CMK (cell line): Measurements from ENCODE around the gene CD247.
A peak's percentile ranks its signal among the peaks of the same experiment; 100 is the strongest.

Source experiments
- DNase-seq: peaks from one replicate; pipeline ENCODE4 v3.0.0-alpha.2; 2010; ENCODE audit warnings: low read depth

The CD247 gene

DNA sequence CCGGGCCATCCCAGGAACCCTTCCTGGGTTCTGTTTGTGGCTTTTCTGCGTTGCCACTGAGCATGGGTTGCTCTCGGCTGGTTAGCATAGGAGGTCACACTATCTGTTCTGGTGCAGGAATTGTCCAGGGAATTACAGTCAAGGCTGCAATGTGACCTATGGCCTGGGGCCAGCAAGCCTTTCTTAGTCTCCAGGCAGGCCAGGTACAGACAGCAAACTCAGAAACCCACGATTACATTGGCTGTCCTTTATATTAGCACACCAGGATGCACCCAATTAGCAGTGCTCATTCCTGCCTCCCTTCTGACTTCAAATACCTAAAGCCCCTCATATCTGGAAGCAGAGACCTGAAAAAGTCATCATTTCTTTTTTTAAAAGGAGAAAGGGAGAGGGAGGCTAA is 55.2 kb downstream of the CD247 start:
- DNase-seq = no peak

DNA sequence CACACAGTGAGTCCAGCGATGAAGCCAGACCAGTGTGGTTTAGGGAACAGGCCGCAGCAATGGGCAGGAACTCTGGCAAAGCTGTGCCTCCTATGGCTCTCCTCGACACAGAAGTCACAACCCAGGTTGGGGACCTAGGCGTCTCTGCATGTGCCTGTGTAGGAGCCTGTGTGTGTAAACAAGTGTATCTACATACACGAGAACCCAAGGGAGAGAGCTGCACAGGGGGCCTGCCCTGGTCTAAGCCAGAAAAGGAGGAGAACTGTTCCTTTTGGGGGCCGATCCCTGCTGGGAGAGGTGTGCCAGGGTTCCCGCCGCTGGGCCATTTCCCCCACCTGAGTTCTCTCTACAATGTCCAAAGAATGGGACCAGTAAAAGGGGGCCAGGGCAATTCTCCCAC is 56.0 kb downstream of the CD247 start:
- no peak for DNase-seq

DNA sequence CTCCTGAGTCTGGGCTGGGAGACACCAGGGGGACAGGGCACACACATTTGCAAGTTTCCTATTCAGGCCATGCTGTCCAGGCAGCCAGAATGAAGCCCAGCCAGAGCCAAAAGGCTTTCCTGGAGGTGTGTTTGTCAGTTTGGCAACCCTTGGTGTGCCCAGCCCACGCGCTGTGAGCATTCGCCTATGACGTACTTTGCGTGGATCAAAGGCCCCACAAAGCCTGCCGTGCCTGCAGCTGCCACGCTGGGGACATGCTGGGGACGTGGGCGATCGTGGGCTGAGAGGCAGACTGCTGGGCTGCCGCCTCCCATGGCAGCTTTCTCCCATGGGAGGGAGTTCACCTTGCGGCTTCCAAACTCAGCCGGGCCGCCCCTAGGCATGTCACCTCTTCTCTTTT is 57.5 kb downstream of the CD247 start:
- DNase-seq = no peak

DNA sequence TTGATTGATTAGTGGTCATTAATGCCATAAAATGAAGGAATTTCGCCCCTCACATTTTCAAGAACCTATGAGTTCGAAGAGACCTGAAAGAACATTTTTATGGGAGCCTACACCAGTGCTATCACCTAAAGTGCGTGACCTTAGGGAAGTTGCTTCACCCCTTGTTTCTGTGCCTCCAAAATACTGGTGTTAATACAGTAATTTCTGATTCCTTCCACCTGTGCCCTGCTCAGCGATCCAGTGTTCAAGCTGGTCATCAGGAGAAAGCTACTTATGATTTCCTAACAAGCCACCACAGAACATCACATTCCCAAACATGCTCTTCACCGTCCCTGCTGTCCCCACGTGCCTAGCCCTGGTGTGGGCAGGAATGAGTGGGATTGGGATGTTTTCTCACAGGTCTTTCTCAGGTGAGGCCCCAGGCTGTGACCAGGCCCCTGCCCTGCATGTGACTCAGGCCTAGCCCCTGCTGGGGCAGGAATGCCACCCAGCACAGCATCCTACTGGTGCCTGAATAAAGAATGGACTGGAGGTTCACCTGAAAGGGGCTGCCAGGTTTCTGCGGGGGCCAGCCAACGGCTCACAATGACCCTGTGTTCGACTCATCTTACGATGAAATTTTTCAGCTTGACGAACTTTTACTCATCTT is 60.3 kb downstream of the CD247 start:
- no peak for DNase-seq

DNA sequence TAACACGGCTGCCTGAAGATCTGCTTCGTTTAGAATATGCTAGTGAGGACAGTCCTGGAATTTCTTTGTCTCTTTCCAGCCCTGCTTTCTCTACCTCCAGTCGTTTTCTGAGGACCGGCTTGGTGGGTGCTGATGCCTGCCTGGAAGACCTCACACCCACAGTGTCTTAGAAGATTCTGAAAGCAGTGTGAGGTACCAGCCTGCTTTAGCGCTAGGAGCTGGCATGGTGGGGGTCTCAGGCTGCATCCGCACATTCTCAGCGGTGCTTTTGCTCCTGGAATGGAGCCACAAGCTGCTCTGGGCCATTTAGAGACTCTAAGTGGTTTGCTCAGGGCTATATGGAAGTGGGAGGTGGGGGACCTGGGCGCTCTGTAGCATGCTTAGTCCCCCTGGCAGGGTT is 61.4 kb downstream of the CD247 start:
- DNase-seq = no peak

DNA sequence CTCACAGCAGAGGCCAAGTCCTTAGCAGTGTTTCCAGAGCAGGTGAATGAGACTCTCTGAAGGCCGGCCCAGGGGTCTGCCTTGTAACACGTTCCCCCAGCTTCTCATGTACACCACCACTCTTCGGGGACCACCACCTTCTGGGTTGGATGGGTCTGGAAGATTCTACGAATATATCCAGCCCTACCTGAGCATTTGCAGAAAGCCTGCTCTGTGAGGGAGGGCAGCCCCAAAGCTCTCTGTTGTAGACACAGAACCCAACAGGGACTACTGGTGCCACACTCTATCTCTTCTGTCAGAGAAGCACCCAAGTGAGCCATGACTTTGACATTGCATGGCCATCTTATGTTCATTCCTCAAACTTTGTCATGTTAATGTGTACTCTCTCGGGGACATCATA is 61.8 kb downstream of the CD247 start:
- no peak for DNase-seq

DNA sequence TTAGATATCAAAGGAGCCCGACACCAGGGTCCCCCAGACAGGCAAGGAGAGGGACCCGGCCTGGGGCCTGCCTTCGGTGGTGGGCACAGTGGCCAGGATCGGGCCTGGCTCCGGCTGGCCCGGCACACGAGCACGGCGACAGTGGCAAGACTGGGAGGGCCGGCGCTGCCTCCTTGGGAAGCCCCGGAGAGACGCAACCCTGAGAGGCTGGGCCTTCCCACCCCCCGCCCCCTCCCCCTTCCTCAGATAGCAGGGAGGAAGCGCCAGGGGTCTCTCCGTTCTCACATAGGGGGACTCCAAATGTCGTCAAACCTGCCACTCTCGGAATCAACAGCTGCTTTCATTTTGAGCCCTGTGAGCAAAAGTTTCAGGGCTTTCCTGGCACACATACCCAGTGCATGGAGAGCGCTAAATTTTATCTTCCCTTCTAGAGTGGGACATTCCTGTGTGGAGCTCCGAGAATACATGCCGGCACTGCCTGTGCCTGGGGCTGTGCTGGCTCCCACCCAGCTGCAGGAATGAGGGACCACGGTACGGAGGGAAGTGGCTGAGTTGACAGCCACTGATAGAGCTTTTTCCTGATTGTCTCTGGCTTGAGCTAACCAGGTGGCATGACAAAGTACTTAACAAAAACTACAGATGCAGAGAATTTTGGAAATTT is 62.4 kb downstream of the CD247 start:
- no peak for DNase-seq

DNA sequence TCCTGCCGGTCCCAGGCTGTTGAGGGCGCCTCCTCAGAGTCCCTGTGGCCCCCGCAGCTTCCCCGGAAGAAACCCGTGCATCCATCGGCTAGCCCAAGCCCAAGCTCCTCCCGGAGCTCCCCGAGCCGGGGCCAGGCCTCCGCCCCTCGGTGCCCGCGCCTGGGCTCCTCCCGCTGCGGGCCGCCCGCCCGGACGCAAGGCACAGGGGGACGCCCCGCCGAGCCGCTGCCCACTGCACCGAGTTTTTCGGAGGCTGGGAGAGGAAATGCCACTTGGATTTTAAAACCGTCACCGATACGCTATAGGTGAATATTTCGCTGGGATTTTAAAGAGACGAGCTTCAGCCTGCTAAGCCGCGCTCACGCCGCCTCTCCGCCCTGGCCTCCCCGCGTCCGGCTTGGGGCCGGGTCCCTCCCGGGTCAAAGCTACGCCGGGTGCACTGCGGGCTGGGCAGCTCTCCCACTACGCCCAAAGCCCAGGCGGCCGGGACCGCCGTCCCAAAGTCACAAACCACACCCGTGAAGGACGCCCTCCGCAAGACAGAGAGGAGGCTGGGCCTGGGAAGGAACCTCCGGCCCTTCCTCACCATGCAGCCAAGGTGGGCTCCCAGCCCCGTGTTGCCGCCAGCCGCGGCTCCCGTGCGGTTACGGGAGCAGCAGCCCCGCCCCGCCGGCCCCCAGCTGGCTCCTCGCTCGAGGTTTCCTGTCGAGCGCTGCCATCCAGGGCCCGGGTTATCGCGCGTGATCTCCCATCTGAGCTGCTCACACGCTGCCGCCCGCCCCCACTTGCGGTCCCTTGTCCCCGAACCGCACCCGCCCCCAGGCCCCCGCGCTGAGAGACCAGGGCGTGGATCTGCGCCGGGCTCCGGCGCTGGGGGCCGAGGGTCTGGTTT is 63.2 kb downstream of the CD247 start:
- peak; percentile 74 for DNase-seq

DNA sequence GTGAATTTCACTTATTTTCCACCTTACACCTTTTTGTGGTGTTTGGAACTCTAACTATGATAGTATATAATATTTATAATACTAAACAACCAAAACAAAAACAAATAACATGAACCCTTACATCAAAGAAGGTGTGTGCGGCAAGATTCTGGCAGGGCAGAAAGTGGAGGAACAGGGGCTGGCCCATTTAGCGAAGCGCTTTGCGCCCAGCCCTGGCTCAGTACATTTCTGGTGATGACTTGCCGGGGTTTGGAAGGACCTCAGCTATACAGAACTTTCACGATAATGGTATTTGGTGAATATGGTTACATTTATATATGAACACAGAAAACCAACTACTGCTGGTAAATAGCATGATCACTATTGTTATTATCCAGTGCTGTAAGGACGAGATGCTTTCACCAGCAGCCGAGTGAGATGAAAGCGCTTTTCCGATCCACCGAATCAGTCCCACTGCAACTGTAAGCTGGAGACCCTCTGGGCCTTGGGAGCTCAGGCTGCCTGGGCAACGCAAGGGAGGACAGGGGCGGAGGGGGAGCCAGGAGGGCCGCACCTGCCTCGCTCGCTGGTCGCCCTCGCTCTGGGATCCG is 63.9 kb downstream of the CD247 start:
- DNase-seq = no peak

DNA sequence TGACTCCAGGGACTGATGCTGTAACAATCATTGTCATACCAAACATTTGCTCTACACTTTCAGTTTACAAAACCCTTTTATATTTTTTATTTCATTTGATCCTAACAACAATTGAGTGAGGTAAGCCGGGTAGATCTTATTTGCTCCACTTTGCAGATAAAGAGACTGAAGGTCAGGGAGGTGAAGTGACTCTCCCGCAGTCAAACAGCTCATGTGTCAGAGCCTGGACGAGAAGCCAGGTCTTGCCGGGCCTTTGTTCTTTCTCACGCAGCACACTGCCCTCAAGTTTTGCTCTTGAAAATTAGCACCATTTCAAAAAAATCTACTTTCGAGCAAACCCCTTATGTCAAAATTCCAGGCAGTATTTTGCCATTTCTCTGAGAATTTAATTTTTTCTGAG is 65.2 kb downstream of the CD247 start:
- no peak for DNase-seq

DNA sequence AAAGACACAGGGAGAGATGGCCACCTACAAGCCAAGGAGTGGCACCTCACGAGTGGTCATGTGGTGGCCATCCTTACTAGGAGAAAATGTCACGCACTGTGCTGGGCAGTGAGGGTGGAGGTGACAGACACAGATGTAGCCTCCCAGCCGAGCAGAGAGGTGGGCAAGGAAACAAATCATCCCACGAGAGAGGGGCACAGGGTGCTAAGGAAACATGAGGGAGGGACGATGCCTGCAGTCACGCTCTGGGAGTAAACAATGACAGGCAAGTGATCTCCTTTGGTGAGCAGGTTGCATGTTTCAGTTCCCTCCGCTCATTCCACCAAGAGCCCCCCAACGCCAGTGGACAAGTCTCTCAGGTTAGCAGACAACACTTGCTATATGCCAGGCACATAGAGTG is 65.8 kb downstream of the CD247 start:
- DNase-seq = no peak

DNA sequence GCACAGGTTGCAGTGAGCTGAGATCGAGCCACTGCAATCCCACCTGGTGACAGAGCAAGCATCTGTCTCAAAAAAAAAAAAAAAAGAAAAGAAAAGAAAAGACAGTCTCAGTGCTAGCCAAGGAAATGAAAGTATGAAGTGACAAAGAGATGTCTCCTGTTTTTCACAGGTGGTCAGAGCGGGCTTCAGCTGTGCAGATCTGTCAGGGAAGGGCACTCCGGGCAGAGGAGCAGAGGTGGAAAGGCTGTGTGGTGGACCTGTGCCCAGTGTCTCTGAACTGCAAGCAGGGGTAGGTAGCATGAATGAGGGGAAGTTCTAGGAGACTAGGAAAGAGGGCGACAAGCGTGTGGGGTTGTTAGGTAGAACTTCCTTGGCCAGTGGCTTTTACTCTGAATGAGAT is 67.5 kb downstream of the CD247 start:
- DNase-seq = no peak

DNA sequence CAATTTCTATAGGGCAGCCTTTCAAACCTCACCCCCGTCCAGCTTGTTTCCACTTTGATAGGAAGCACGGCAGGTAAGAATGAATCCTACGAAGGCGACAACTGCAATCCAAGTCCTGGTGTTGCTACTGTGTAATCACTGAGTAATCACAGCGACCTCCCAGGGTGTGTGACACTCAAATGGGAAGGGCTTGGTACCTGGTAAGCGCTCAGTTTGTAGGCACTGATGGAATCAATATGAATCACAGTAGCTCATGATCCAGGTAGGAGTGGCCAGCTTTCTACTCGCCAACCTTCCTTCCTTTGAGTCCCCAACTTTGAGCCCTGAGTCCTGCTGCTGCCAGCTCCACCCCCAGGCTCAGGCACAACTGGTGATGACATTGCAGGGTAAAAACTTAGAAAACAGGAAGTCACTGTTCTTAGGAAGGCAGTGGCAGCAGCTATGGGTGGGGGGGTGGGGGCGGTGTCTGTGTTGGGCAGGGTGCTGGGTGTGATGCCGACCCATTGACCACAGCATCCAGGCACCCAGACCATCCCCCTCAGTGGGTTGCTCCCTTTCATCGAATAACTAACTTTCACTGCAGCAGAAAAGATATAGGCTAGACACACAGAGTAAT is 70.7 kb downstream of the CD247 start:
- DNase-seq = peak; percentile 49

DNA sequence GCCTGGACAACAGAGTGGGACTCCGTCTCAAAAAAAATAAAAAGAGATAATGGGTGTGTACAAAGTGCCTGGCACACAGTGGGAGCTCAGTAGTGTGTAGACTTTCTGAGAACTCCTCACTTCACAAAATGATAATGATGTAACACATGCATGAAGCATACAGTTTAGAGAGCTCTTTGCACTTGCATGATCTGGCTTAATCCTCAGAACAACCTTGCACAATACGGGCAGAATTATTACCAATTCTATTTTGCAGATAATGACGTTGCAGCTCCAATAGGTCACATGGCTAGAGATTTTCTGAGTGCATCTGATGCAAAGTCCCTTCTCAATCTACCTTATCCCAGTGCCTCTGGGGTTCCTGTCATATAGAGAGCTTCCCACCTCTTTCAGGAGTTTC is 71.4 kb downstream of the CD247 start:
- DNase-seq = no peak

DNA sequence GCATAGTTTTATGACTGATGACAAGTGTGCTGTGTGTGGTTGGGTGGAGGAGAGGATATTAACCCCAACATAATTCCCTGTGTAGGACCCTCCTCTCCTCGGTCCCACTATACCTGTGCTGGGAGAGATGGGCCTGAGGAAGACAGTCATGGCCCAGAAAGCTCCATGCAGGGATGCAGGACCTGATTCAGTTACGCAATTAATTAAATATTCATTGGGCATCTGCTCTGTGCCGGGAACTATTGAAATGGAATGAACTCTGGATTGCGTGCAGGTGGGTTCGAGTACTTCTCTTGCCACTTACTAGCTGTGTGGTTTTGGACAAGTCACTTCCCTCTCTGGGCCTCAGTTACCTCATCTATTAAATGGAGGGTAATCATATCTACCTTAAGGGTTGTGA is 74.6 kb downstream of the CD247 start:
- no peak for DNase-seq

DNA sequence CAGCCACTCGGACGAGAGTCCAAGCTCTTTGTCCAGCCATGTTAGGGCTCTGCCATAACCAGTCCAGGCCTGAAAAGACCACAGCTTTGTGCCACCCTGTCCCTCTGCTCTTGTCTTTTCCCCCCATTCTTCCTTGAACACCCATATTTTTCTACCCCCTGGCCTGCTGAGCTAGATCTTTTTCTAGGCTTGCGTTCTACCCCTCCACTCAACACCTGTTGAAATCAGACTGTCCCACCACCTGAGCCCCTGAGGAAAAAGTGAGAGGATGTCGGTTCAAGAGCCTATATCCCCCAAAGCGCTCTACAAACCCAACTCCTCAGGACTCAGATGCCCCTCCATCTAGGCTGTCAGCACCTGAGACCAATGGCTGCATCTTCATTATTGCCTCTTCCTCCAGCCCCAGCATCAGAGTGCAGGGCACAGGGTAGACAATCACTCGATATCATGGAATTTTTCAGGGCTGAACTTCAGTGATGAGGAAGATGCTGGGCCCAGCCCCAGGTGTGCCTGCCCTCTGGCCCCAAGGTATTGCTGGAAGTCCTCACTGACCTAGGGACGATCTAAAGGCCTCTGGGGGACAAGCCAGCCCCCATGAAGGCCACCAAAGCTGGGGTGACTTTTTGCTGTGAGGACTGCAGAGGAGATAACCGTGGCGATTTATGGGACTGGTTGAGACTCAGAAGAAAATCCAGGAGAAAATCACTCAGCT is 75.3 kb downstream of the CD247 start:
- no peak for DNase-seq

DNA sequence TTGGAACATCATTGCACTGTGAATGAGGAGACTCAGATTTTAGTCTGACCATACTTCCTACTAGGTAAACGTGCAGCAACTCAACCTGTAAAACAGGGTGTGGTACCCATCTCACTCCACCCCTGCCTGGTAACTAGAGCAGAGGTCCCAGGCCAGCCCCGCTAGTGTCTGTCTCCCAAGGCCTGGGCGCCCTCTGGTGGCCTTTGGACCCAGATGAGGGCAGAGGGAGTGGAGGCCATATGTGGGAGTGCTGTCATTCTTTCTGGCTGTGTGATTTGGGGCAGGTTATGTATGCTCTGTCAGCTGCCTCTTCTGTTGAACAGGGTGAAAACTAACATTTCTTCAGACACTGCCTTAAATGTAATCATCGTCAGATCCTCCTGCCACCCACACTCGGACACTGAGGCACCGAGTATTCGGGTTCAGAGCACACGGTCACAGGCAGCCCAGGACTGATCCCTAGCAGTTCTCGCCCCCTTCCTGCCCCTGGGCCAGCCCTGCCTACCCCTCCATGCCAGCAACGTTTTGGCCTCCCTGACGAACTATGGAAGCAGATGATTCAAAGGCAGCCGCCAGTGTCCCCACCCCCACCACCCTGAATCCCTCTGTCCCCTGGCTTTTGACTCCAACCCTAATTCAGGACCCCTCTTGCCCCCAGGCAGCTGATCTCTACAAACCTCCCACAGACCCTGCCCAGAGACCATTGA is 76.0 kb downstream of the CD247 start:
- peak; percentile 74 for DNase-seq

DNA sequence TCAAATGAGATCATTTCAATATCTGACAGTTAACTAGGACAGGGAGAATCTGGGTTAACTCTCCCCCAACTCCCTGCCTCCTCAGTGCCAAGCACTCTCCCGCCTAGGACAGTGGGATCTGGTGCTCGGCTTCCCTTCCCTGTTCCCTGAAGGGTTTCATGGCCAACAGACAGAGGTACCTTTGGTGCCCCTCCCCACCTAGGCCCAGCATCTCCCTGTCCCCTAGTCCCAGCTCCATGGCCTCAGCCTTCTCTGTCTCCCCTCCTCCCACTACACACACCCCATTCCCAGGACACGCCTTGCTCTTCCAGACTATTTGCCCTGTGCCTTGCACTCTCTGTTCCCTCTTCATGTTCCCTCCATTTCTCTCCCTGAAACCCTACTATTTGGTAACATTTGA is 77.1 kb downstream of the CD247 start:
- DNase-seq = no peak

DNA sequence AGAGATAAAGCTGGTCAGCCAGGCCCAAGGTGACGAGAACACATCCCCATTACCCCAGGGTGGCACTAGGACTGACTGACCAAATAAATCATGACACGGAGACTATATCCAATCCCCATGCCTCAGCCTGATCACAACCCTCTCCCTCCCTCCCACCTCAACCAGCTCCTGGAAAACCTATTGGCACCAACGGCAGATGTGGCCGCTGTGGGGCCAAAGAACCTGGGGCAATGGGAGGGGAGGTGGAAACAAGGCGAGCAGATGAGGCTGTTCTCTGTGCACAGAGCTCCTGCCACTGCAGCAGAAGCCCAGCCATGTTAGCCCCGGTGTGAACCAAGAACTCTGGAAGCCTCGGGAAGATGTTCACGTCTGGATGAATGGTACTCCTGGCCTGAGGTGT is 77.6 kb downstream of the CD247 start:
- DNase-seq = no peak

DNA sequence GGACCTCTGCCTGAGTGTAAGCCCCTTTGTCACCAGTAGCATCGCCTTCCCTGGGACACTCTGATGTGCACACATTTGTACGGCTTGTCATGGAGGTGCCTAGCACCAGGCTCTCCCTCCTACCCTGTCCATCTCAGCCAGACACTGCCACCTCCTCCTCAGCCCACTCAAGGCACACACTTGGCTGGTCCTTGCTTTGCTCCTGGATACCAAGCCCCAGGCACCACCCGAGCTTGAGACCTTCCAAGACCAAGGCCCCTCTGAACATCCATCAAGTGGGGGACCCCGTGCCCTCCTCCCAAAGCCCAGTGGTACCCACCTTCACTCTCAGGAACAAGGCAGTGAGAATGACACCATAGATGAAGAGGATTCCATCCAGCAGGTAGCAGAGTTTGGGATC is 78.0 kb downstream of the CD247 start:
- no peak for DNase-seq
